SK-N-SH (cell line): ENCODE measurements around the gene SEC14L1.

ENCODE experiments used
- CTCF ChIP-seq: fragments of 200-600 bp; sonication (generic); IDR thresholded peaks from 2 replicates; pipeline ENCODE4 v1.6.1; 2017; ENCODE audit warnings: antibody characterized with exemption, mild to moderate bottlenecking, moderate library complexity
- POLR2AphosphoS5 ChIP-seq: IDR thresholded peaks from 2 replicates; pipeline ENCODE4 v1.6.1; 2012; ENCODE audit warnings: low read depth, low read length
- SMC3 ChIP-seq: IDR thresholded peaks from 2 replicates; pipeline ENCODE4 v1.6.1; 2012; ENCODE audit warnings: low read depth, low read length, improper control_type of control experiment

- TF ChIP-seq SMC3 (no peak), CTCF (no peak), POLR2AphosphoS5 (no peak)
Measured at GRCh38 chr17:77205396-77206125, 64.8 kb downstream of the SEC14L1 start.
